HUES48 (cell line): Measurements from ENCODE around the gene ASTN2.
A peak's percentile ranks its signal among the peaks of the same experiment; 100 is the strongest.

ENCODE experiments used
- H3K27ac ChIP-seq: one replicate; pipeline ENCODE4 v1.7.0; 2013; ENCODE audit warnings: low read depth, low read length, inconsistent platforms
- H3K27me3 ChIP-seq: 2 replicates; pipeline ENCODE4 v1.6.1; 2013; ENCODE audit warnings: mild to moderate bottlenecking, low read length; ENCODE audit not compliant: control insufficient read depth, insufficient read depth
- H3K36me3 ChIP-seq: 2 replicates; pipeline ENCODE4 v1.6.1; 2013; ENCODE audit warnings: low read length; ENCODE audit not compliant: control insufficient read depth, insufficient read depth
- H3K4me1 ChIP-seq: 2 replicates; pipeline ENCODE4 v1.6.1; 2013; ENCODE audit warnings: mild to moderate bottlenecking, low read length; ENCODE audit not compliant: control insufficient read depth, insufficient read depth
- H3K4me3 ChIP-seq: 2 replicates; pipeline ENCODE4 v1.5.1; 2013; ENCODE audit warnings: mild to moderate bottlenecking, low read depth, low read length
- H3K9ac ChIP-seq: 2 replicates; pipeline ENCODE4 v1.6.1; 2013; ENCODE audit warnings: mild to moderate bottlenecking, low read depth, low read length, moderate library complexity
- H3K9me3 ChIP-seq: 2 replicates; pipeline ENCODE4 v1.6.1; 2013; ENCODE audit warnings: low read length; ENCODE audit not compliant: control insufficient read depth, insufficient read depth

The ASTN2 gene

DNA sequence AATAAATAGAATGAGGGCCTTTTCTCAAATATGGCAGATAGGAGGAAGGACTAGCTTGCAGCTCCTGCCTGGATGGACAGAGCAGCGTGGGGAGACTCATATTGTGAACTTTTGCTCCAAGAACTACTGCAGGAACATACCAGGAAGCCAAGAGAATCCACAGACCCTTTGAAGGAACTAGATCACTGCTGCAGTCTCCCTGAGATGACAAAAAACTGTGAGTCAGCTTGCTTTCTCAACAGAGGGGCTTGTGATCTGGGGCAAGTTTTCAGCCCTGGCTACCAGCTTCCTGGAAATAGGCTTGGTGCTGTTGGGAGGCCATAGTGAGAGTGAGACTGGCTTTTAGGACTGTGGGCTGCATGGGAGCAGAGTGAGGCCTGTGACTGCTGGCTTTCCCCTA, 898.4 kb downstream of the ASTN2 start:
- H3K27me3 ChIP-seq: no peaks in the 10 kb centered on the region
- H3K4me1 ChIP-seq: no peaks in the 10 kb centered on the region
- H3K4me3 ChIP-seq: no peak overlapping the region
- H3K36me3 ChIP-seq: no peaks in the 10 kb centered on the region
- no peak overlapping the region for H3K27ac ChIP-seq
- no peak overlapping the region for H3K9ac ChIP-seq
- peaks cover 12% of the 10 kb centered on the region for H3K9me3 ChIP-seq

DNA sequence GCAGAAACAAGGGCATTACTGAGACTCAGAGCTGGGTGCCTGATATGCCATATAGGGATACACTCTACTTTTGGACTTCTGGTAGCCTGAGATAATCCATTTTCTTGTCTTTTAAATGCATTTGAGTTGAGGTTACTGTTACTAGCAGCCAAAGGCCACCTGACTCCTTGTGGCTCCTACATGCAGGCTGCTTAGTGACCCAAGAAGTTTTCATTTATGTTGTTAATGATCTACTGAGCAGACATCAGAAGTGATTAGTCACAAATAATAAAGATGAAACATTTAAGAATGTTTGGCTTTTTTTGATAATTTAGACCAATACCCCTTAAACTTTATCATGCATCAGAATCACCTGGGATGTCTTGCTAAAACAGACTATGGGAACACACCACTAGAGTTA, 899.3 kb downstream of the ASTN2 start:
- no peak overlapping the region for H3K4me3 ChIP-seq

DNA sequence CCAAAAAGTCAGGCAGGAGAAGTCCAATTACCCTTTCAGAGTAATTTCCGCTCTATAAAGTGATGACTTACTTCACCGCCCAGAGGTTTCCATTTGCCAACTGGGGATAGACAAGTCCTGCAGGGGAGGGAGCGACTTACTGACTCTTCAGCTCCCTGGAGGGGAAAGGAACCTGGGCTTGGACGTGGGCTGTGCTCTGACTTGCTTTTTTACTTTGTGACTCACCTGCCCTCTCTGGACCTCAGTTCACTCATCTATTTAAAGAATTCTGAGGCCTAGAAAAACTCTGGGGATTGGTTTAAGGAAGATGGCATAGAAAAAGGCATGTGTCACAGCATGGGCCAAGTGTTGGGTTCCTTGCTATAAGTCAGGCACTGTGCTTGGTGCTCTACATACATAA, 908.2 kb downstream of the ASTN2 start:
- H3K4me3 ChIP-seq: no peak overlapping the region
- no peak overlapping the region for H3K9ac ChIP-seq
- H3K4me1 ChIP-seq: no peaks in the 10 kb centered on the region
- H3K27ac ChIP-seq: no peak overlapping the region
- H3K27me3 ChIP-seq: no peaks in the 10 kb centered on the region
- H3K36me3 ChIP-seq: no peaks in the 10 kb centered on the region
- H3K9me3 ChIP-seq: no peaks in the 10 kb centered on the region

More for the DNA sequence above, 899.3 kb downstream of the ASTN2 start:
- no peaks in the 10 kb centered on the region for H3K36me3 ChIP-seq
- no peaks in the 10 kb centered on the region for H3K27me3 ChIP-seq
- peaks cover 12% of the 10 kb centered on the region for H3K9me3 ChIP-seq
- H3K9ac ChIP-seq: no peak overlapping the region
- H3K27ac ChIP-seq: no peak overlapping the region
- no peaks in the 10 kb centered on the region for H3K4me1 ChIP-seq

DNA sequence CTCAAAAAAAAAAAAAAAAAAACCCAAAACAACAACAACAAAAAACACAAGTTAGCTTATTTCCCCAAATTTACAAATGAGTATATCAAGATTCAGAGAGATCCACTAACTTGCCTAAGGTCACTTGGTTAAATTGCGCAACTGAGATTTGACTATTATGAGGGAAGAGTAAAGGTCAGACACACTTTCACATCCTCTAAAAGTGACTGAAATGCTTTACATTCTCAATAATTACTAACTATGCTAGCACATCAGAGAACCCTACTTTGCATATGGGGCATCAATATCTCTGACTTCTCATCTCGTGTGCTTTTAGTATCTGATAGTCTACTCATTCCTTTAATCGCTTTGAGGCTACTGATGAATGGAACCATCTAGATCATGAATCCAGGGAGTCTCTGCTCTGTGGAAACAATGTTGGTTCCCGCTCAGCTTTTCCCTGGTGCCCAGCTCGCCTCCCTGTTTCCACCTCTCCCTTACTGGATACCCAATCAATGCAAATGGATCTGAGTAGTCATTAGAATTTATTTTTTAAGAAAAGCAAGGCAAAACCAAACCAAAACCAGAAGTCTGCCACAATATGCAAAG, 909.9 kb downstream of the ASTN2 start:
- Histone ChIP-seq H3K4me1 (peaks cover 5% of the 10 kb centered on the region; the same call in 1 of the 2 replicates), H3K9me3 (no peaks in the 10 kb centered on the region), H3K27ac (no peak overlapping the region), H3K36me3 (no peaks in the 10 kb centered on the region), H3K9ac (no peak overlapping the region), H3K4me3 (no peak overlapping the region), H3K27me3 (no peaks in the 10 kb centered on the region)

DNA sequence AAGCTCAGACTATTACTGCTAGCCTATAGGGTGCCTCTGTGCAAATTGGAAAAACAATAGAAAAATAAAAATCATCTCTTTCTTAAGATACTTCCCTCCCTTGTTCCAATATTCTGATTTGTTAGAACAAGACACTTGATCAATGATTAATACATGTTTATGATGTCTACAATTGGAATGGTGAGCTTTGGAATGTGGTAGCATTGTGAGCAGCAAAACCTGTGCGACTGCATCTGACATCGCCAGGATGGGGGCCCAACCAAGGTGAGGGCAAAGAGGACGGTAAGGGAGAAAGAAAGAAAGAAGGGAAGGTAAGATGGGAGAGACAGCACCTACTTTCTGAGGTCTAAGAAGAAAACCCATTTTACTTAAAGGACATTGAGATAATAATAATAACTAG, 910.8 kb downstream of the ASTN2 start:
- H3K9me3 ChIP-seq: no peaks in the 10 kb centered on the region
- H3K27ac ChIP-seq: no peak overlapping the region
- H3K36me3 ChIP-seq: no peaks in the 10 kb centered on the region
- H3K4me3 ChIP-seq: no peak overlapping the region
- H3K9ac ChIP-seq: no peak overlapping the region
- H3K4me1 ChIP-seq: peaks cover 5% of the 10 kb centered on the region; the same call in 1 of the 2 replicates
- H3K27me3 ChIP-seq: no peaks in the 10 kb centered on the region

DNA sequence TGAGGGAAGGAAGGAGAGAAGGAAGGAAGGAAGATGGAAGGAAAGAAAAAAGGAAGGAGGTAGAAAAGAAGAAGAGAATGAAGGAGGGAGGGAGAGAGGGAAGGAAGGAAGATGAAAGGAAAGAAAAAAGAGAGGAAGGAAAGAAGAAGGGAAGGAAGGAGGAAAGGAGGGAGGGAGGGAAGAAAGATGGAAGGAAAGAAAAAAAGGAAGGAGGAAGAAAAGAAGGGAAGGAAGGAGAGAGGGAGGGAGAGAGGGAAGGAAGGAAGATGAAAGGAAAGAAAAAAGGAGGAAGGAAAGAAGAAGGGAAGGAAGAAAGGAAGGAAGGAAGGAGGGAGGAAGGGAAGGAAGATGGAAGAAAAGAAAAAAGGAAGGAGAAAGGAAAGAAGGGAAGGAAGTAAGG, 912.1 kb downstream of the ASTN2 start:
- Histone ChIP-seq H3K36me3 (no peaks in the 10 kb centered on the region), H3K9ac (no peak overlapping the region), H3K9me3 (no peaks in the 10 kb centered on the region), H3K4me3 (no peak overlapping the region), H3K27me3 (no peaks in the 10 kb centered on the region), H3K4me1 (peaks cover 5% of the 10 kb centered on the region; the same call in 1 of the 2 replicates), H3K27ac (no peak overlapping the region)

DNA sequence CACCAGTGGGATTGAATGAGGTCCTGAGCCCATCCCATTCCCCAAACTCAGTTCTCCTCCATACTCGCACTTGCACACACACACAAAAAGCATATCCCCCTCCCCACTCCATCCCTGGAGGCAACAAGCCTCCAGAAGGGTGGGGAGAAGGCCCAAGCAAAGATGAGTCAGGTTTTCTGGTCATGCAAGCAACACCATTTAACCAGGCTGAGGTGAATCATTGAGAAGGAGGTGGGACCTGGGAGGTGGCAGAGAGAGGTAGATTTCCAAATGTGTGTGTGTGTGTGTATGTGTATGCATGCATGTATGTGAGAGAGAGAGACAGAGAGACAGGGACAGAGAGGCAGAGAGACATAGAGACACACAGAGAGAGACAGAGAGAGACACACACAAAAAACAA, 913.0 kb downstream of the ASTN2 start:
- Histone ChIP-seq H3K27ac (no peak overlapping the region), H3K27me3 (no peaks in the 10 kb centered on the region), H3K36me3 (no peaks in the 10 kb centered on the region), H3K4me1 (peaks cover 5% of the 10 kb centered on the region; the same call in 1 of the 2 replicates), H3K9me3 (no peaks in the 10 kb centered on the region), H3K4me3 (no peak overlapping the region), H3K9ac (no peak overlapping the region)

DNA sequence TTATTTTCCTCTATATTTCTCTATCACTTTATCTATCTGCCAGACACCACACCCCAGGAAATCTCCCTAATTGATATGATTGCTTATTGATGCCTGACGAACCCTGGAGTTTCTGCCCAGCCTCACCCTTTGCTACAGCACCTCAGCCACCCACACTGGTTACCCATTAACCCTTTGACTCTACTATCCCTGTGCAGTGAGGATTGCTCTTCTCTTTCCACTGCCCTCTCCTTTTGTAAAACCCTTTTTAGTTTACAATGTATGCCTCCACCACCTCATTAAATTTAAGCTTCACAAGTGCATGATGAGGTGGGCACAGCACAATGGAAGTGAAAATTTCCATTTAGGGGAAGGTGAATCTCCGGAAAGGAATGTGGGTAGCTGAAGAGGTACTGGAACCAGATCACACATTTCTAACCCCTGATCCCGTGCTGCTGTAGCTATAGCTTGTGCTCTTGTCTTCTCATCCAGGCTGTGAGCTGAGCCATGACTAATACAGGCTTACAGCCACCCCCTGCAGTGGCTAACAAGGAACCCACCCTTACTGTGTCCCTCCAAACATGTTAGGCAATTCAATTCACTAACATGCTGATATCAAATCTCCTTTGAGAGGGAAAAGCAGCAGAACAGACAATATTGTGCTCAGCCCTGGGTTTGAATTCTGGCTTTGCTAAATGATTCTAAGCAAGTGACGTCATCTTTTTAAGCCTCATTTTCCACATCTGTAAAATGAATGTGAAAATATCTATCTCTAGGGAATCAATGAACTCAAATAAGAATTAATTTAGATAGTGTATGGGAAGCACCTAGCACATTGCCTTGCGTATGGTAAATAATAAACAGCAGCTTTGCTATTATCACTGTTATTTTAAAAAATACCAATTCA, 914.6 kb downstream of the ASTN2 start:
- Histone ChIP-seq H3K36me3 (no peaks in the 10 kb centered on the region), H3K9me3 (no peaks in the 10 kb centered on the region), H3K27ac (peak overlapping the region; percentile 62), H3K9ac (no peak overlapping the region), H3K4me3 (no peak overlapping the region), H3K4me1 (peaks cover 5% of the 10 kb centered on the region; the same call in 1 of the 2 replicates), H3K27me3 (no peaks in the 10 kb centered on the region)

DNA sequence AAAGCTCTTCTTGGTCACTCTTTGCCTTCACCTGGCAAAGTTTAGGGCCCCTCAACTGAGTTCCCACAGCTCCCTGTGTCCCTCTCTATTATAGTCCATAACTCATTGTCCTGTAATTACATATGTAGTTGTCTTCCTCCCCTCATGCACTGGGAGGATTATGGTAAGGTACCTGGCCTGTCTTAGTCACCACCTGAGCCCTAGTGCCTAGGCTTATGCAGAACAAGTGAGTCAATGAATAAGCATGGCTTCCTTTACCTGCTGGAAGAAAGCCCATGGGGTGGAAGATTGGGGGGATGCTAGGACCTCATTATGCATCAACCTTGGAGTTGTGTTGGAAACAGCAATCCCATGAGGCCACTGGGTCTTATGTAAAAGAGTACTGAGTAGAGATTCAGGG, 915.4 kb downstream of the ASTN2 start:
- Histone ChIP-seq H3K9ac (no peak overlapping the region), H3K36me3 (no peaks in the 10 kb centered on the region), H3K4me1 (peaks cover 5% of the 10 kb centered on the region; the same call in 1 of the 2 replicates), H3K9me3 (no peaks in the 10 kb centered on the region), H3K27me3 (no peaks in the 10 kb centered on the region), H3K4me3 (no peak overlapping the region), H3K27ac (no peak overlapping the region)

DNA sequence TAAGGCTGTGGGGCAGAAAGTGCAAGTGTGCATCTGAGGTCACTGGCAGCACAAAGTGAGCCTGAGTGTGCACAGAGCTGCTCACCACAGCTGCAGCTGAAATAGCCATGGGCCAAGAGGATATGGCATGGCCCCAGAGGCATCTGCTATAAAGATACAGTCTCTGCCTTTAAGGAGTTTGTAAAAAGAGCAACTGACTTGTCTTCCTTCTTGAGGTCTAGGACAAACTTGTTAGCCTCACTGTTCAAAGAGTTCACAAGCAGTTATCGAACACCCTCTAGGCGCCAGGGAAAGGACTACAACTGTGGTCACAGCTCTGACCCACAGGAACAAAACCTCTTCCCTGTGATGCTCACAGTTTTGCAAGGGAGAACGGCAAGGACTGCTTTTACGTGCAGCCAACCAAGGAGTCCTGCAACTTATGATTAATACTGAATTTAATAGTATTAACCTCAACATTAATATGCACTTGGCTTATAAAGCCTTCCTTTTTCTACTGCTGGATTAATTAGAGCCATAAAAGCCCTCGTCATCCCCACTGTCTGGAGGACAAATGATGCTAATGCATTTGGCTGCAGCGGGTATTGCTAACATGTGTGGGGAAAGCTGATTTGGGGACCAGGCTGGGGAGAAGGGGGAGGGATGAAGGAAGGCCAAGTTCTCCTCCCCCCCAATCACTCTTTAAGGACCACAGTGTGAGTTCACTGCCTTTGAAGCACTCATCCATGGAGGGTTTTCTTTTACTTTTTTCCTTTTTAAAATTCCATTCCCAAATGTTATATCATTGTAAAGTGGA, 917.6 kb downstream of the ASTN2 start:
- Histone ChIP-seq H3K27me3 (no peaks in the 10 kb centered on the region), H3K4me1 (peaks cover 15% of the 10 kb centered on the region; the same call in 1 of the 2 replicates), H3K9me3 (no peaks in the 10 kb centered on the region), H3K36me3 (no peaks in the 10 kb centered on the region), H3K27ac (no peak overlapping the region), H3K9ac (no peak overlapping the region), H3K4me3 (no peak overlapping the region)
